GM23248 (cell line): Measurements from ENCODE around the gene WBP2. TPM values are rescaled to one million over a fixed set of nuclear protein-coding genes. Genes with fewer than 3 reads are reported as not detected.

ENCODE experiments used
- DNase-seq: peaks from one replicate; pipeline ENCODE4 v3.0.0-alpha.2; 2015
- H2AFZ ChIP-seq: fragments of 200-600 bp; sonication (generic); 2 replicates; pipeline ENCODE4 v1.6.1; 2016; ENCODE audit warnings: antibody characterized with exemption
- H3F3A ChIP-seq: fragments of 200-600 bp; sonication (generic); 2 replicates; pipeline ENCODE4 v1.6.1; 2016; ENCODE audit warnings: mild to moderate bottlenecking, antibody characterized with exemption, mixed run types; ENCODE audit not compliant: insufficient read depth
- H3K27ac ChIP-seq: fragments of 200-600 bp; sonication (generic); 2 replicates; pipeline ENCODE4 v1.5.1; 2016; ENCODE audit warnings: mild to moderate bottlenecking
- H3K27me3 ChIP-seq: fragments of 200-600 bp; sonication (generic); replicated peaks from 2 replicates; pipeline ENCODE4 v1.6.1; 2016; ENCODE audit warnings: mild to moderate bottlenecking; ENCODE audit not compliant: insufficient read depth
- H3K36me3 ChIP-seq: fragments of 200-600 bp; sonication (generic); 2 replicates; pipeline ENCODE4 v1.6.1; 2016; ENCODE audit warnings: low read depth, mild to moderate bottlenecking
- H3K4me1 ChIP-seq: fragments of 200-600 bp; sonication (generic); 2 replicates; pipeline ENCODE4 v1.6.1; 2016; ENCODE audit warnings: mild to moderate bottlenecking; ENCODE audit not compliant: insufficient read depth
- H3K4me2 ChIP-seq: fragments of 200-600 bp; sonication (generic); one replicate; pipeline ENCODE4 v1.6.1; 2016; ENCODE audit warnings: mild to moderate bottlenecking; ENCODE audit not compliant: unreplicated experiment
- H3K4me3 ChIP-seq: fragments of 200-600 bp; sonication (generic); 2 replicates; pipeline ENCODE4 v1.5.1; 2016; ENCODE audit warnings: mild to moderate bottlenecking
- H3K79me2 ChIP-seq: fragments of 200-600 bp; sonication (generic); 2 replicates; pipeline ENCODE4 v1.6.1; 2016; ENCODE audit warnings: mild to moderate bottlenecking; ENCODE audit not compliant: insufficient read depth
- H3K9ac ChIP-seq: fragments of 200-600 bp; sonication (generic); 2 replicates; pipeline ENCODE4 v1.6.1; 2016; ENCODE audit warnings: mild to moderate bottlenecking
- H3K9me2 ChIP-seq: fragments of 200-600 bp; sonication (generic); 2 replicates; pipeline ENCODE4 v1.6.1; 2016; ENCODE audit warnings: mixed run types, mild to moderate bottlenecking, moderate library complexity; ENCODE audit not compliant: insufficient read depth
- H3K9me3 ChIP-seq: fragments of 200-600 bp; sonication (generic); one replicate; pipeline ENCODE4 v1.6.1; 2017; ENCODE audit warnings: low read depth
- H4K20me1 ChIP-seq: fragments of 200-600 bp; sonication (generic); 2 replicates; pipeline ENCODE4 v1.6.0; 2016; ENCODE audit not compliant: insufficient read depth
- EZH2 ChIP-seq: fragments of 200-600 bp; sonication (generic); IDR thresholded peaks from 2 replicates; pipeline ENCODE4 v1.6.1; 2018; ENCODE audit warnings: antibody characterized with exemption, mild to moderate bottlenecking; ENCODE audit not compliant: insufficient read depth, poor library complexity, severe bottlenecking
- EZH2phosphoT487 ChIP-seq: fragments of 200-600 bp; sonication (generic); IDR thresholded peaks from 2 replicates; pipeline ENCODE4 v1.6.1; 2018; ENCODE audit warnings: antibody characterized with exemption, moderate library complexity, mild to moderate bottlenecking, low read depth; ENCODE audit not compliant: insufficient read depth
- WGBS, 2 experiments: methylation state at CpG; one replicate each; pipeline ENCODE4 v1.1.6; 2015 to 2017; ENCODE audit warnings: low lambda C conversion rate in 2 of 2, low coverage in 1 of 2; ENCODE audit errors: missing lambda C conversion rate in 2 of 2; 5-methylcytosine and 5-hydroxymethylcytosine counted together
- in situ Hi-C: fragments of 300-500 bp; cut with MboI; formaldehyde crosslinking; loops from 2 replicates; pipeline ENCODE4 v1.15.0; 2020
- polyA plus RNA-seq: library from polyadenylated mRNA; unstranded; fragments of >200 nt; fragmentation: Nextera tagmentation; extraction: Ambion mirVana; gene quantifications from 2 replicates; pipeline ENCODE4 v1.2.1, GENCODE V29; 2016
- total RNA-seq: library from RNA; depleted of rRNA; stranded (reverse); fragments of >200 nt; shearing (Covaris generic); gene quantifications from 2 replicates; pipeline ENCODE4 v1.2.3, GENCODE V29; 2014

Gene WBP2
- total and polyA plus RNA-seq, 2 experiments from 2014 or later, result 17.4 to 59.4 TPM

- Histone ChIP-seq H4K20me1 (no peaks in the 10 kb centered on the region), H3K4me3 (peak overlapping the region; percentile 70), H3K4me1 (peaks cover 8% of the 10 kb centered on the region), H3K9ac (peak overlapping the region; percentile 89), H3F3A (peaks cover 6% of the 10 kb centered on the region; the same call in 1 of the 2 replicates), H3K4me2 (peak overlapping the region; percentile 86), H2AFZ (peak overlapping the region; percentile 62), H3K9me3 (no peaks in the 10 kb centered on the region), H3K27ac (peak overlapping the region; percentile 67), H3K79me2 (peaks cover 21% of the 10 kb centered on the region), H3K36me3 (no peaks in the 10 kb centered on the region; the same call in 1 of the 2 replicates), H3K27me3 (no peaks in the 10 kb centered on the region), H3K9me2 (no peaks in the 10 kb centered on the region)
- in situ Hi-C loops, result no loop called here
- 41 to 45% methylated on average over 26 to 30 of the region's 37 CpGs for WGBS, 2 experiments
- peak; percentile 29 for DNase-seq
- no peak for TF ChIP-seq EZH2phosphoT487
These were observed 42.3 kb upstream of the WBP2 start for GRCh38 chr17:75897160-75898019.

- peak within 1 kb of the TSS; percentile 67 for H3K27ac ChIP-seq
- WGBS, 2 experiments, result 1 to 2% methylated on average over 40 to 76 of the region's 102 CpGs
- H3K79me2 ChIP-seq, result peaks cover 21% of the 10 kb centered on the region
- H3K27me3 ChIP-seq, result no peaks in the 10 kb centered on the region
- H3F3A ChIP-seq, result peaks cover 6% of the 10 kb centered on the region; the same call in 1 of the 2 replicates
- H3K9me3 ChIP-seq, result no peaks in the 10 kb centered on the region
- DNase-seq, result peak; percentile 97
- no peaks in the 10 kb centered on the region for H4K20me1 ChIP-seq
- no peaks in the 10 kb centered on the region; the same call in 1 of the 2 replicates for H3K36me3 ChIP-seq
- peak within 1 kb of the TSS; percentile 72 for H2AFZ ChIP-seq
- peaks cover 8% of the 10 kb centered on the region for H3K4me1 ChIP-seq
- H3K4me3 ChIP-seq, result peak within 1 kb of the TSS; percentile 70
- H3K9me2 ChIP-seq, result no peaks in the 10 kb centered on the region
- TF ChIP-seq EZH2 (no peak), EZH2phosphoT487 (no peak)
- in situ Hi-C loops, result no loop called here
- H3K4me2 ChIP-seq, result peak within 1 kb of the TSS; percentile 86
- peak within 1 kb of the TSS; percentile 89 for H3K9ac ChIP-seq
These were observed 41.5 kb upstream of the WBP2 start, which contains the start of gene TRIM65 for GRCh38 chr17:75896415-75897159. Gene TRIM65, minus strand, starts transcription at chr17:75896951. Its CDS starts 14 bp downstream, at chr17:75896937.

- peak overlapping the region; percentile 86 for H3K4me2 ChIP-seq
- H2AFZ ChIP-seq, result peak overlapping the region; percentile 72
- WGBS, 2 experiments, result 10 to 13% methylated on average over 28 of the region's 28 CpGs
- no peaks in the 10 kb centered on the region for H3K9me2 ChIP-seq
- DNase-seq, result peak; percentile 66
- peak overlapping the region; percentile 70 for H3K4me3 ChIP-seq
- H3K4me1 ChIP-seq, result peaks cover 8% of the 10 kb centered on the region
- H4K20me1 ChIP-seq, result no peaks in the 10 kb centered on the region
- peak overlapping the region; percentile 89 for H3K9ac ChIP-seq
- H3K36me3 ChIP-seq, result no peaks in the 10 kb centered on the region
- in situ Hi-C loops, result no loop called here
- peak overlapping the region; percentile 67 for H3K27ac ChIP-seq
- no peaks in the 10 kb centered on the region for H3K9me3 ChIP-seq
- H3K27me3 ChIP-seq, result no peaks in the 10 kb centered on the region
- peaks cover 21% of the 10 kb centered on the region for H3K79me2 ChIP-seq
- H3F3A ChIP-seq, result peaks cover 6% of the 10 kb centered on the region; the same call in 1 of the 2 replicates
- TF ChIP-seq EZH2phosphoT487, result no peak
- TF ChIP-seq EZH2, result no peak
These were observed 40.4 kb upstream of the WBP2 start for GRCh38 chr17:75895370-75896155.
